PC-3 (cell line): ENCODE measurements around the gene DTWD2. TPM values are rescaled to one million over a fixed set of nuclear protein-coding genes. Genes with fewer than 3 reads are reported as not detected.

Experiments used
- ATAC-seq: fragments of 200-7000 bp; cut with Tn5 transposase; 2 replicates; pipeline ENCODE4 v1.9.1; 2020; ENCODE audit warnings: mild to moderate bottlenecking, moderate library complexity
- BruUV-seq: library from RNA; stranded (reverse); fragments of 400-500 nt; replicated peaks from 2 replicates; lab custom pipeline; 2021; lab: Mats Ljungman, UMichigan
- CTCF ChIA-PET: fragments of 300-600 bp; sonication (Branson Sonifier 250); formaldehyde crosslinking; loops from one replicate; lab custom pipeline; 2022; ENCODE audit warnings: antibody characterized with exemption; lab: Charles Lee
- POLR2A ChIA-PET: fragments of 300-600 bp; sonication (Branson Sonifier 250); formaldehyde crosslinking; loops from one replicate; lab custom pipeline; 2022; ENCODE audit warnings: antibody characterized with exemption; ENCODE audit not compliant: unreplicated experiment; lab: Charles Lee
- DNase-seq: peaks from one replicate; pipeline ENCODE4 v3.0.0-alpha.2; 2015
- H2AFZ ChIP-seq: fragments of 300-600 bp; sonication (generic); 2 replicates; pipeline ENCODE4 v1.6.0; 2016; ENCODE audit warnings: antibody characterized with exemption, low read length
- H3F3A ChIP-seq: fragments of 300-600 bp; sonication (generic); one replicate; pipeline ENCODE4 v1.6.0; 2017; ENCODE audit warnings: antibody characterized with exemption, low read length, control low read depth, mild to moderate bottlenecking; ENCODE audit not compliant: unreplicated experiment
- H3K27ac ChIP-seq: fragments of 300-600 bp; sonication (generic); 2 replicates; pipeline ENCODE4 v1.5.1; 2016; ENCODE audit warnings: mild to moderate bottlenecking, low read length
- H3K27me3 ChIP-seq: fragments of 300-600 bp; sonication (generic); 2 replicates; pipeline ENCODE4 v1.6.1; 2016; ENCODE audit warnings: low read length, mixed read lengths
- H3K36me3 ChIP-seq: fragments of 300-600 bp; sonication (generic); 2 replicates; pipeline ENCODE4 v1.6.1; 2016; ENCODE audit warnings: low read depth, mixed run types, low read length, mixed read lengths
- H3K4me1 ChIP-seq: fragments of 300-600 bp; sonication (generic); 2 replicates; pipeline ENCODE4 v1.5.1; 2016; ENCODE audit warnings: low read length; ENCODE audit not compliant: insufficient read depth
- H3K4me2 ChIP-seq: fragments of 300-600 bp; sonication (generic); 2 replicates; pipeline ENCODE4 v1.6.0; 2016; ENCODE audit warnings: low read length
- H3K4me3 ChIP-seq: fragments of 300-600 bp; sonication (generic); 2 replicates; pipeline ENCODE4 v1.5.1; 2016; ENCODE audit warnings: mild to moderate bottlenecking, low read length, mixed read lengths
- H3K79me2 ChIP-seq: fragments of 300-600 bp; sonication (generic); 2 replicates; pipeline ENCODE4 v1.6.1; 2017; ENCODE audit warnings: low read length, mixed read lengths
- H3K9ac ChIP-seq: fragments of 300-600 bp; sonication (generic); 2 replicates; pipeline ENCODE4 v1.6.0; 2016; ENCODE audit warnings: mild to moderate bottlenecking, low read length
- H3K9me2 ChIP-seq: fragments of 300-600 bp; sonication (generic); replicated peaks from 2 replicates; pipeline ENCODE4 v1.6.1; 2016; ENCODE audit warnings: mixed run types, low read length, mixed read lengths
- H3K9me3 ChIP-seq: fragments of 300-600 bp; sonication (generic); 2 replicates; pipeline ENCODE4 v1.6.1; 2016; ENCODE audit warnings: low read length, mixed read lengths
- H4K20me1 ChIP-seq: fragments of 300-600 bp; sonication (generic); 2 replicates; pipeline ENCODE4 v1.6.1; 2016; ENCODE audit warnings: low read length, mixed read lengths
- CTCF ChIP-seq: fragments of 300-600 bp; sonication (generic); conservative IDR thresholded peaks from 2 replicates; pipeline ENCODE4 v1.5.1; 2017; ENCODE audit warnings: antibody characterized with exemption, low read depth, mild to moderate bottlenecking, low read length
- EZH2 ChIP-seq: fragments of 300-600 bp; sonication (generic); IDR thresholded peaks from one replicate; pipeline ENCODE4 v1.6.1; 2017; ENCODE audit warnings: antibody characterized with exemption, mild to moderate bottlenecking, low read length; ENCODE audit not compliant: unreplicated experiment
- EZH2phosphoT487 ChIP-seq: fragments of 300-600 bp; sonication (generic); IDR thresholded peaks from 2 replicates; pipeline ENCODE4 v1.6.1; 2018; ENCODE audit warnings: mild to moderate bottlenecking, antibody characterized with exemption, low read length, borderline replicate concordance
- intact Hi-C: fragments of 100-400 bp; cut with micrococcal nuclease; formaldehyde crosslinking; loops from 2 replicates; pipeline ENCODE4 v1.9.0; 2023
- total RNA-seq: library from RNA; depleted of rRNA; stranded (reverse); fragments of >200 nt; gene quantifications from 2 replicates; pipeline ENCODE4 v1.2.3, GENCODE V29; 2014

Gene DTWD2
- total RNA-seq, 1 experiment from 2014 or later: 16.5 TPM

- no peak overlapping the region for H3K4me2 ChIP-seq
- no peaks in the 10 kb centered on the region for H3K36me3 ChIP-seq
- H3K9me3 ChIP-seq: no peaks in the 10 kb centered on the region
- no TSS peak for BruUV-seq
- H3K9ac ChIP-seq: no peak overlapping the region
- H3K4me3 ChIP-seq: no peak overlapping the region
- H3K27ac ChIP-seq: no peak overlapping the region
- no peaks in the 10 kb centered on the region for H3K4me1 ChIP-seq
- intact Hi-C loops: no loop called here
- H2AFZ ChIP-seq: no peak overlapping the region
- H3K79me2 ChIP-seq: no peaks in the 10 kb centered on the region
- H3K9me2 ChIP-seq: no peaks in the 10 kb centered on the region
- CTCF ChIA-PET: no interaction called here
- no peaks in the 10 kb centered on the region for H4K20me1 ChIP-seq
- POLR2A ChIA-PET: no interaction called here
- no peak for TF ChIP-seq CTCF
- no peak for TF ChIP-seq EZH2
- TF ChIP-seq EZH2phosphoT487: no peak
- no peaks in the 10 kb centered on the region for H3F3A ChIP-seq
- no peaks in the 10 kb centered on the region for H3K27me3 ChIP-seq
- ATAC-seq (no peak), DNase-seq (no peak)
Observed at GRCh38 chr5:118806571-118806970, 181.8 kb downstream of the DTWD2 start.

- H3K79me2 ChIP-seq: no peaks in the 10 kb centered on the region
- H3K36me3 ChIP-seq: no peaks in the 10 kb centered on the region
- no peak overlapping the region for H3K27ac ChIP-seq
- ATAC-seq (no peak), DNase-seq (no peak)
- no peaks in the 10 kb centered on the region for H3F3A ChIP-seq
- H3K9ac ChIP-seq: no peak overlapping the region
- no peak for TF ChIP-seq EZH2
- TF ChIP-seq CTCF: no peak
- TF ChIP-seq EZH2phosphoT487: no peak
- H3K27me3 ChIP-seq: no peaks in the 10 kb centered on the region
- CTCF ChIA-PET: no interaction called here
- H3K4me3 ChIP-seq: no peak overlapping the region
- H3K9me2 ChIP-seq: no peaks in the 10 kb centered on the region
- intact Hi-C loops: no loop called here
- POLR2A ChIA-PET: no interaction called here
- no peaks in the 10 kb centered on the region for H4K20me1 ChIP-seq
- H3K9me3 ChIP-seq: no peaks in the 10 kb centered on the region
- no peak overlapping the region for H2AFZ ChIP-seq
- no peaks in the 10 kb centered on the region for H3K4me1 ChIP-seq
- BruUV-seq: no TSS peak
- H3K4me2 ChIP-seq: no peak overlapping the region
Observed at GRCh38 chr5:118802335-118802734, 186.0 kb downstream of the DTWD2 start.

- no peaks in the 10 kb centered on the region for H3K9me3 ChIP-seq
- no peak for ATAC-seq
- no peaks in the 10 kb centered on the region for H3F3A ChIP-seq
- H4K20me1 ChIP-seq: no peaks in the 10 kb centered on the region
- H3K36me3 ChIP-seq: no peaks in the 10 kb centered on the region
- H3K9ac ChIP-seq: no peak overlapping the region
- ChIA-PET CTCF (no interaction called here), POLR2A (no interaction called here)
- intact Hi-C loops: no loop called here
- H3K9me2 ChIP-seq: no peaks in the 10 kb centered on the region
- no peak overlapping the region for H3K27ac ChIP-seq
- no peak overlapping the region for H2AFZ ChIP-seq
- no TSS peak for BruUV-seq
- H3K4me3 ChIP-seq: no peak overlapping the region
- TF ChIP-seq EZH2 (no peak), EZH2phosphoT487 (no peak), CTCF (no peak)
- no peak overlapping the region for H3K4me2 ChIP-seq
- DNase-seq: no peak
- H3K79me2 ChIP-seq: no peaks in the 10 kb centered on the region
- H3K4me1 ChIP-seq: no peaks in the 10 kb centered on the region
- no peaks in the 10 kb centered on the region for H3K27me3 ChIP-seq
Observed at GRCh38 chr5:118796081-118796480, 192.3 kb downstream of the DTWD2 start.
